ENCODE results near the gene DTYMK.
A peak's percentile ranks its signal among the peaks of the same experiment; 100 is the strongest.
"Not testable (repeated sequence)": the region's sequence is repeated elsewhere in the genome, so short reads cannot be mapped to it uniquely, and the experiment has no call there.

DTYMK gene

GRCh38 chr2:241672243-241673188 lies 14.1 kb downstream of the DTYMK start:
- no peak for DNase-seq (ENCODE audit: low spot score)

GRCh38 chr2:241671457-241672240 lies 15.0 kb downstream of the DTYMK start:
- DNase-seq (ENCODE audit: low spot score): no peak

DNA sequence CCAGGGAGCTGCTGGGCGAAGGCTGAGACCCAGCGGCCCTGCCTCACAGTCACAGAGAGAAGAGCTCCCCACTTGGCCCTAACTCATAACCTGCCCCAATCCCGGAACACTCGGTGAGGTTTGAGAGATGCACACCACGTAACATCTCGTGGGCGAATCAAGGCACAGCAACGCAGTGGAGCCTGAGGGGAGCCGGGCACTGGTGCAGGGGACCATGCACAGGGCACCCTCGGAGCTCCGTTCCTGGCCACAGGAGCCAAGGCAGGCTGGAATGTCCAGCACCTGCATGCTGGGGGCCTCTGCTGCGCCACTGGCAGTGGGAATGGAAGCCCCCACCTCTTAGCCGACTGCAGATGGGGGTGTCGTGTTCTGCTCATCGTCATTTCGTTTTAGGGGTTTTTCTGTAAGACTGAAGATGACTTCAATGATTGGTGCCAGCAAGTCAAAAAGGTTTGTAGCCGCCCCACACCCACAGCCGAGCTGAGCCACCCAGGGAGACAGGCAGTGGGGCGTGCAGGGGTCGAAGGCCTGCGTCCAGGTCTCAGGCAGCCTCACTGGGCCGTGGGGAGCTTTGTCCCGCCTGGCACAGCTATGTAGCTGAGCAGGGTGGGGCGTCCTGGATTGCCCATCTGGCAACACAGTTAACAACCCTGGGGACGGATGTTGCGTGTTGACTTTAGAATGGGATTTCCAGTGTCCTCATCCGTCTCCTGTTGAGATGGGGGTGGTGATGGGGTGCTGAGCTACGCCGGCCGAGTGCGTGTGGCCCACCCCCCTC lies 16.1 kb downstream of the DTYMK start:
- DNase-seq (ENCODE audit: low spot score): no peak

GRCh38 chr2:241668839-241669238 lies 17.8 kb downstream of the DTYMK start:
- DNase-seq (ENCODE audit: low spot score): no peak

DNA sequence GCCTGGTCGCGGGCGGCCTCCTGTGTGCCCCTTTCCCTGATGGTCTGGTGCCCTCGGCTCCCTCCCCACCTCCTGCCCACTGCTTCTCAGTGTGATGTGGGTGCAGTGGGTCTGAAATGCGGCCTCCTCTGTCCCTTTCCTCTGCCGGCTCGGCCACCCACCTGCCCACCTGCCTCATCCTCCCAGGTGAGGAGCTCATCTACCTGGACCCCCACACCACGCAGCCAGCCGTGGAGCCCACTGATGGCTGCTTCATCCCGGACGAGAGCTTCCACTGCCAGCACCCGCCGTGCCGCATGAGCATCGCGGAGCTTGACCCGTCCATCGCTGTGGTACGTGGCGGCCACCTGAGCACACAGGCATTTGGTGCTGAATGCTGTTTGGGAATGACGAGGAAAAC lies 18.3 kb downstream of the DTYMK start:
- DNase-seq (ENCODE audit: low spot score): no peak

GRCh38 chr2:241666627-241667400 lies 19.8 kb downstream of the DTYMK start:
- no peak for DNase-seq (ENCODE audit: low spot score)

DNA sequence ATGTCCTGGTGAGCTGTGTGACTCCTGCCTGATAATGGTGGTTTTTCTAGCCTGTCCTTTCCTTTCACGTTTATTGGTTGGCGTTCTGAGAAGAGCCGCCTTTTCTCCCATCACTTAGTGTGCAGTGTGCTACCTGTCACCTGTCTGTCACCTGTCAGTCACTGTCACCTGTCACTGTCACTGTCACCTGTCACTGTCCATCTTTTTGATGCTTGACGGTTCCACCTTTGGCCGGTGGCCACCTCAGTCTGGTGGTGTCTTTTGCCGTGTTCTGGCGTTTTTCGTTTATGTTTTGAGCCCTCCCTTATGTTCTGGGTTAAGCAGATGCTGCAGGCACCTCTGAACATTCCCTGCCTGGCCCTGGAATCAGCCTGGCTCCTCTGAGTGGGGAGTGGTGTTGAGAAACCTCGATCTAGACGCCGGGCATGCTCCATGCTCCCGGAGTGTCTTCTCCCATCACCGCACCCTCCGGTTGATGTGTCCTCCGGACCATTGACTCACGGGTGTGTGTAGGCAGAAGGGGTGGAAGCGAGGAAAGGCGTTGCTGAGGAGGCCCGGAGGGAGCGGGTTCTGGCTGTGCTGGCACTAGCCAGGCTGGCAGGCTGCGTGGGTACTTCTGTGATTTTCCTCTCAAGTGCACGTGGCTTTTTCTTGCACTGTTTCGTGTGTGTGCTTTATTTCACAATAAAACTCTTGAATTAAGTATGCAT lies 20.7 kb downstream of the DTYMK start:
- DNase-seq (ENCODE audit: low spot score): no peak

GRCh38 chr2:241662731-241663130 lies 23.9 kb downstream of the DTYMK start:
- not testable (repeated sequence) for DNase-seq (ENCODE audit: low spot score)

DNA sequence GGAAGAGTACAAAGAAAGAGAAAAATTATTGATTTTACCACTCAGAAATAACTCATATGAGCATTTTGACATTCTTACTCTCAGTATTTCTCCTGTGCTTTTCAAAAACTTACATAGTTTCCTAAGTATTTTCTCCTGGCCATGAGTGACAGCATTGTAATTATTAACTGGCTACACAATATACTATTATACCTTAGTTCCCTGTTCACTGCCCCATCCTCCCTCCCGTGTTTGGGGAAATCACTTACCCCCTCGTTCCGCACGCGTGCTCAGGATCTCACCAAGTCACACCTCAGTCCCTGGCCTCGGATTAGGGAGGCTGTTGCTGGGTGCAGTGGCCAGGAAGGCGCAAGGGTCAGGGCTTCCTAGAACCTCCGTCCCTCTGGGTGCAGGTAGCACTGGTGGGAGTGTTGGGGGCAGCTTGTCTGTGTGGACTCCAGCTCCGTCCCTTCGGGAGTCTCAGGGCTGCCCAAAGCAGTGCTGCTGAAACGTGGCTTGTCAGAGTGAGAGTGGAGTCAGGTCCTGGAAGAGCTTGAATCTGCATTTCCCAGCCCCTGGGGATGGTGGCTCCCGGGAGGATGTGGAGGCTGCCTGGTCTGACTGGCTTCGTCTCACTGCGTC lies 25.9 kb downstream of the DTYMK start:
- no peak for DNase-seq (ENCODE audit: low spot score)

- peak; percentile 82 for DNase-seq (ENCODE audit: low spot score)
Measured at GRCh38 chr2:241659150-241659739, 27.4 kb downstream of the DTYMK start.

DNA sequence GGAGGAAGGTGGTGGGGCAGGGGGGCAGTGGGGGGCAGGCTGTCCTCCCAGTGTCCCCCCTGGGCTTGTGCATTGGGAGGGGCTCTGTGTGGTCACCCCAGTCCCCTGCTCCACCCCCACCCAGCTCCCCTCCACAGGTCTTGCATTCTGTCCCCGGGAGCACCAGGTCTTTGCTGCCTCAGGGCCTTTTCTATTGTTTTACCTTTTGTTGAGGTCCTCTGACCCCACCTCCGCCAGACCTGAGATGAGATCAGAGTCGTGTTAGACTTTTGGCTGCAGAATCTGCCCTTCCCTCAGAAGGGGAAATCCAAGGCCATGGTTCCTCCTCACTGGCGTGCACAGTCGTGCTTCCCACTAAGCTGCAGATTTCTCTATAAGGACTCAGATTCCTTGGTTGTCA lies 28.3 kb downstream of the DTYMK start:
- DNase-seq (ENCODE audit: low spot score): no peak

DNA sequence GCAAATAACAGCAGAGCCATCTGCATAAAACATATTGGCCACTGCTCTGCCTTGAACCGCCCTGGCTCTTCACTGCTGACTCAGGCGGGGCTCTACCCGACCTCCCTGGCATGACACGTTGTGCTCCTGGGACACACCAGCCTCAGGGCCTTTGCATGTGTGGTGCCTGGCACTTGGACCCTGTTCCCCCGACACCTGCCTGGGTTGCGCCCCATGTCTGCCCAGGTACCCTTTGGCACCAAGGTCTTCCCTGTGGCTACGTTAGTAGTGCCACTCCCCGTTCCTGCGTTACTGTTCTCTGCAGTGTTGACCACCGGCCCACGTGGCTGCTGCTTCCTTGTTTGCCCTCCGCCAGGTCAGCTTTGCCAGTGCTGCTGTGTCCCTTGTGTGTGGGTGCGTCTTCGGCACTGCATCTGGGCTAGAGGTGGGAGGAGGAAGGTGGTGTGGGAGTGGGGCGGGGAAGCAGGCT lies 28.8 kb downstream of the DTYMK start:
- DNase-seq (ENCODE audit: low spot score): no peak

- DNase-seq (ENCODE audit: low spot score): no peak
Measured at GRCh38 chr2:241656190-241656741, 30.3 kb downstream of the DTYMK start.

DNA sequence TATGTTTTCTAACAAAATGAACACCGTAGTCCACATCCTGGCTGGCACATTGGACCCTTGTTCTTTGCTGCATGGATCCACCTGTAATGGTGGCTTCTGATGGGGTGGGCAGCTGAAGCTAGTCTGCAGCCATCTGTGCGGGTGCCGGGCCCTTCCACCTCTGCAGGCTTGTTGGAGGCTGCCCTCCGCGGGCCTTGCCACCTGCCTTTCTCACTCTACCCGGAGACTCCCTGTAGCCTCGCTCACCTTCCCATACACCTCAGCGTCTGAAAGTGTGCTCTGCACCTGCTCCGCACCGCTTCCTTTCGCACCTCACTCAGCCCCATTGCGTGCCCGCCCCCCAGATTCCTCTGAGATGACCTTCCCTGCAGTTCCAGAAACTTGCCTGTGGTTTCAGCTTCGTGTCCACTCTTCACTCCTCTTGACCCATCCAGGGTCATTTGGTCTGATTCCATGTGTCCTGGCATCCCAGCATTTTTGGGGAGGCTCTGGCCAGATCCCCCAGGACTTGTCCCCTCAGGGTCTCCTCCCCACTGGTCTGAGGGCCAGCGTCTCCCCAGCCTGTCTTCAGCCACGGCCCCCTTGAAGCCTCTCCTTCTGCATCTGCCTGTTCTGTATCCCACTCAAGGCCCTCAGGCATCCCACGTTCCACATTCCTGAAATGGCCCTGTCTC lies 31.0 kb downstream of the DTYMK start:
- no peak for DNase-seq (ENCODE audit: low spot score)

- no peak for DNase-seq (ENCODE audit: low spot score)
Measured at GRCh38 chr2:241654551-241654950, 32.1 kb downstream of the DTYMK start.

- DNase-seq (ENCODE audit: low spot score): no peak
Measured at GRCh38 chr2:241653210-241653750, 33.3 kb downstream of the DTYMK start.

- no peak for DNase-seq (ENCODE audit: low spot score)
Measured at GRCh38 chr2:241652722-241653121, 33.9 kb downstream of the DTYMK start.

- no peak for DNase-seq (ENCODE audit: low spot score)
Measured at GRCh38 chr2:241652142-241652541, 34.5 kb downstream of the DTYMK start.

GRCh38 chr2:241649927-241650326 lies 36.7 kb downstream of the DTYMK start:
- DNase-seq (ENCODE audit: low spot score): no peak
